ENCODE data around the gene SYMPK.

The SYMPK gene

GRCh38 chr19:45781214-45782161, 81.5 kb downstream of the SYMPK start:
- DNase-seq (ENCODE audit: low read depth in 2 of 2), result no peak

- no peak for DNase-seq (ENCODE audit: low read depth in 2 of 2)
Observed at GRCh38 chr19:45780448-45781213, 82.3 kb downstream of the SYMPK start.

GRCh38 chr19:45780146-45780447, 82.8 kb downstream of the SYMPK start:
- no peak for DNase-seq (ENCODE audit: low read depth in 2 of 2)

GRCh38 chr19:45779231-45780145, 83.5 kb downstream of the SYMPK start:
- DNase-seq (ENCODE audit: low read depth in 2 of 2), result peak in 1 of 2 experiments; percentile 28

GRCh38 chr19:45778010-45778661, 84.8 kb downstream of the SYMPK start:
- DNase-seq (ENCODE audit: low read depth in 2 of 2), result no peak

GRCh38 chr19:45777395-45777961, 85.5 kb downstream of the SYMPK start:
- DNase-seq (ENCODE audit: low read depth in 2 of 2), result no peak

GRCh38 chr19:45774765-45775164, 88.2 kb downstream of the SYMPK start:
- DNase-seq (ENCODE audit: low read depth in 2 of 2), result no peak

GRCh38 chr19:45773384-45773783, 89.6 kb downstream of the SYMPK start:
- DNase-seq (ENCODE audit: low read depth in 2 of 2), result no peak

GRCh38 chr19:45772912-45773311, 90.0 kb downstream of the SYMPK start:
- DNase-seq (ENCODE audit: low read depth in 2 of 2), result no peak

- DNase-seq (ENCODE audit: low read depth in 2 of 2), result no peak
Observed at GRCh38 chr19:45772130-45772840, 90.7 kb downstream of the SYMPK start.

- DNase-seq (ENCODE audit: low read depth in 2 of 2), result no peak
Observed at GRCh38 chr19:45771311-45771933, 91.5 kb downstream of the SYMPK start.

- DNase-seq (ENCODE audit: low read depth in 2 of 2), result peak; percentile 92 to 94
Observed at GRCh38 chr19:45770192-45771101, 92.5 kb downstream of the SYMPK start.

- DNase-seq (ENCODE audit: low read depth in 2 of 2), result no peak
Observed at GRCh38 chr19:45769821-45770191, 93.1 kb downstream of the SYMPK start.

- DNase-seq (ENCODE audit: low read depth in 2 of 2), result peak; percentile 97
Observed at GRCh38 chr19:45768984-45769782, 93.8 kb downstream of the SYMPK start, which contains the start of gene SIX5. Gene SIX5 (minus strand): TSS chr19:45769252. CDS start chr19:45768844, 408 bp downstream.

- no peak for DNase-seq (ENCODE audit: low read depth in 2 of 2)
Observed at GRCh38 chr19:45768655-45768983, 94.3 kb downstream of the SYMPK start.

GRCh38 chr19:45767881-45768654, 94.9 kb downstream of the SYMPK start:
- DNase-seq (ENCODE audit: low read depth in 2 of 2), result no peak

- peak in 1 of 2 experiments; percentile 43 for DNase-seq (ENCODE audit: low read depth in 2 of 2)
Observed at GRCh38 chr19:45767410-45767880, 95.5 kb downstream of the SYMPK start.

Measured in fibroblast of skin of left biceps (primary cell).